ENCODE data around the gene PNMA8B.

DNA sequence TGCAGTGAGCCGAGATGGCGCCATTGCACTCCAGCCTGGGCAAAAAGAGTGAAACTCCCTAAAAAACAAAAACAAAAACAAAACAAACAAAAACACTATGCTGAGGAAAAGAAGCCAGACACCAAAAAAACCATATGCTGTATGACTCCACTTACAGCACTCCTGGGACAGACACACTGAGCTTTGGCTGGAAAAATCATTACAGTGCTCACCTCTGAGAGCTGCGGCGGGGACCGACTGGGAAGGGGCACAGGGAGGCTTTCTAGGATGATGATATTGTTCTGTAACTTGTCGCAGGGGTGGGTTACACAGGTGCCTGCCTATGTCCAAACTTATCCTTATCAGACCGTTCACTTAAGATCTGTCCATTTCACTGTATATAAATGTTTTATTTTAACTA lies 32.2 kb downstream of the PNMA8B start:
- TF ChIP-seq POLR2AphosphoS5 (IDR thresholded peaks at IDR 0.05; ENCODE audit: low read depth, low read length) = no peak
- no peak for TF ChIP-seq TAF1 (IDR thresholded peaks at IDR 0.05; ENCODE audit: low read depth, low read length)
- TF ChIP-seq POLR2A (IDR thresholded peaks at IDR 0.05; ENCODE audit: low read depth, low read length) = no peak
